ENCODE measurements around the gene SAMD14.

GRCh38 chr17:50066995-50067394 is 63.0 kb downstream of the SAMD14 start:
- no peak for TF ChIP-seq CTCF (IDR thresholded peaks at IDR 0.05)
- no peak for TF ChIP-seq POLR2A (IDR thresholded peaks at IDR 0.05)

All from heart left ventricle (tissue), 13 donors.